Measurements from ENCODE around the gene COL6A1.
A peak's percentile ranks its signal among the peaks of the same experiment; 100 is the strongest.

- TF ChIP-seq CTCF (IDR thresholded peaks at IDR 0.05; ENCODE audit: low read depth, low read length, poor library complexity, severe bottlenecking) (peak; percentile 61), EZH2phosphoT487 (IDR thresholded peaks at IDR 0.05; ENCODE audit: borderline replicate concordance, low read length) (no peak)
These were observed 8.0 kb upstream of the COL6A1 start for GRCh38 chr21:45973475-45974072.

Measured in DOHH2 (cell line).